ENCODE results near the gene OGFRL1. TPM values are rescaled to one million over a fixed set of nuclear protein-coding genes. Genes with fewer than 3 reads are reported as not detected.

OGFRL1 gene
- total RNA-seq, 1 experiment from 2014 or later, result 5.4 TPM

- TF ChIP-seq, protein P1, sequence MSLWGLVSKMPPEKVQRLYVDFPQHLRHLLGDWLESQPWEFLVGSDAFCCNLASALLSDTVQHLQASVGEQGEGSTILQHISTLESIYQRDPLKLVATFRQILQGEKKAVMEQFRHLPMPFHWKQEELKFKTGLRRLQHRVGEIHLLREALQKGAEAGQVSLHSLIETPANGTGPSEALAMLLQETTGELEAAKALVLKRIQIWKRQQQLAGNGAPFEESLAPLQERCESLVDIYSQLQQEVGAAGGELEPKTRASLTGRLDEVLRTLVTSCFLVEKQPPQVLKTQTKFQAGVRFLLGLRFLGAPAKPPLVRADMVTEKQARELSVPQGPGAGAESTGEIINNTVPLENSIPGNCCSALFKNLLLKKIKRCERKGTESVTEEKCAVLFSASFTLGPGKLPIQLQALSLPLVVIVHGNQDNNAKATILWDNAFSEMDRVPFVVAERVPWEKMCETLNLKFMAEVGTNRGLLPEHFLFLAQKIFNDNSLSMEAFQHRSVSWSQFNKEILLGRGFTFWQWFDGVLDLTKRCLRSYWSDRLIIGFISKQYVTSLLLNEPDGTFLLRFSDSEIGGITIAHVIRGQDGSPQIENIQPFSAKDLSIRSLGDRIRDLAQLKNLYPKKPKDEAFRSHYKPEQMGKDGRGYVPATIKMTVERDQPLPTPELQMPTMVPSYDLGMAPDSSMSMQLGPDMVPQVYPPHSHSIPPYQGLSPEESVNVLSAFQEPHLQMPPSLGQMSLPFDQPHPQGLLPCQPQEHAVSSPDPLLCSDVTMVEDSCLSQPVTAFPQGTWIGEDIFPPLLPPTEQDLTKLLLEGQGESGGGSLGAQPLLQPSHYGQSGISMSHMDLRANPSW (CRISPR knock-in tag; conservative IDR thresholded peaks at IDR 0.05; ENCODE audit: low read depth), result no peak
- TF ChIP-seq ZNF121 (CRISPR knock-in tag; IDR thresholded peaks at IDR 0.05) (no peak), IRF2 (CRISPR knock-in tag; IDR thresholded peaks at IDR 0.05; ENCODE audit: borderline replicate concordance, low read depth) (no peak), FOXP4 (CRISPR knock-in tag; IDR thresholded peaks at IDR 0.05) (no peak; the same call in 1 of the 2 replicates), NFYB (CRISPR knock-in tag; conservative IDR thresholded peaks at IDR 0.05; ENCODE audit: low read depth) (no peak), PRRX2 (CRISPR knock-in tag; IDR thresholded peaks at IDR 0.05) (no peak)
- TF ChIP-seq, protein P2, sequence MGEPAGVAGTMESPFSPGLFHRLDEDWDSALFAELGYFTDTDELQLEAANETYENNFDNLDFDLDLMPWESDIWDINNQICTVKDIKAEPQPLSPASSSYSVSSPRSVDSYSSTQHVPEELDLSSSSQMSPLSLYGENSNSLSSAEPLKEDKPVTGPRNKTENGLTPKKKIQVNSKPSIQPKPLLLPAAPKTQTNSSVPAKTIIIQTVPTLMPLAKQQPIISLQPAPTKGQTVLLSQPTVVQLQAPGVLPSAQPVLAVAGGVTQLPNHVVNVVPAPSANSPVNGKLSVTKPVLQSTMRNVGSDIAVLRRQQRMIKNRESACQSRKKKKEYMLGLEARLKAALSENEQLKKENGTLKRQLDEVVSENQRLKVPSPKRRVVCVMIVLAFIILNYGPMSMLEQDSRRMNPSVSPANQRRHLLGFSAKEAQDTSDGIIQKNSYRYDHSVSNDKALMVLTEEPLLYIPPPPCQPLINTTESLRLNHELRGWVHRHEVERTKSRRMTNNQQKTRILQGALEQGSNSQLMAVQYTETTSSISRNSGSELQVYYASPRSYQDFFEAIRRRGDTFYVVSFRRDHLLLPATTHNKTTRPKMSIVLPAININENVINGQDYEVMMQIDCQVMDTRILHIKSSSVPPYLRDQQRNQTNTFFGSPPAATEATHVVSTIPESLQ (CRISPR knock-in tag; IDR thresholded peaks at IDR 0.05), result no peak
- TF ChIP-seq, protein P3, sequence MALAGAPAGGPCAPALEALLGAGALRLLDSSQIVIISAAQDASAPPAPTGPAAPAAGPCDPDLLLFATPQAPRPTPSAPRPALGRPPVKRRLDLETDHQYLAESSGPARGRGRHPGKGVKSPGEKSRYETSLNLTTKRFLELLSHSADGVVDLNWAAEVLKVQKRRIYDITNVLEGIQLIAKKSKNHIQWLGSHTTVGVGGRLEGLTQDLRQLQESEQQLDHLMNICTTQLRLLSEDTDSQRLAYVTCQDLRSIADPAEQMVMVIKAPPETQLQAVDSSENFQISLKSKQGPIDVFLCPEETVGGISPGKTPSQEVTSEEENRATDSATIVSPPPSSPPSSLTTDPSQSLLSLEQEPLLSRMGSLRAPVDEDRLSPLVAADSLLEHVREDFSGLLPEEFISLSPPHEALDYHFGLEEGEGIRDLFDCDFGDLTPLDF (CRISPR knock-in tag; IDR thresholded peaks at IDR 0.05), result no peak
These were observed 35.7 kb upstream of the OGFRL1 start (continued) for GRCh38 chr6:71252960-71253359.

GRCh38 chr6:71254323-71254722 is 34.3 kb upstream of the OGFRL1 start:
- peaks cover 10% of the 10 kb centered on the region for H3K9me3 Mint-ChIP-seq
- no peak overlapping the region for H3K27ac Mint-ChIP-seq
- H3K4me1 Mint-ChIP-seq, result peaks cover 63% of the 10 kb centered on the region
- DNase-seq (ENCODE audit: low spot score), result no peak
- ChIA-PET CTCF (no interaction called here), POLR2A (no interaction called here)
- no peak overlapping the region for H3K4me3 Mint-ChIP-seq
- H3K36me3 Mint-ChIP-seq, result peaks cover 3% of the 10 kb centered on the region; the same call in 1 of the 2 replicates
- ATAC-seq, result no peak
- no peaks in the 10 kb centered on the region for H3K27me3 Mint-ChIP-seq (ENCODE audit: low read depth)
- TF ChIP-seq E2F4 (CRISPR knock-in tag; IDR thresholded peaks at IDR 0.05; ENCODE audit: borderline replicate concordance, low read depth) (no peak), PRRX2 (CRISPR knock-in tag; IDR thresholded peaks at IDR 0.05) (no peak)

GRCh38 chr6:71258078-71258866 is 30.3 kb upstream of the OGFRL1 start:
- H3K36me3 Mint-ChIP-seq, result no peaks in the 10 kb centered on the region
- DNase-seq (ENCODE audit: low spot score), result no peak
- H3K27ac Mint-ChIP-seq, result no peak overlapping the region
- H3K9me3 Mint-ChIP-seq, result no peaks in the 10 kb centered on the region
- ATAC-seq, result no peak
- peaks cover 39% of the 10 kb centered on the region for H3K4me1 Mint-ChIP-seq
- POLR2A ChIA-PET, result no interaction called here
- peaks cover 6% of the 10 kb centered on the region; the same call in 1 of the 2 replicates for H3K27me3 Mint-ChIP-seq (ENCODE audit: low read depth)
- H3K4me3 Mint-ChIP-seq, result no peak overlapping the region
- CTCF ChIA-PET, result interaction anchor here (1.3 kb wide), 1 partner anchor 162 kb away, joined by 3 read pairs; no protein-coding TSS in a partner anchor
- TF ChIP-seq NFE2L1 (CRISPR knock-in tag; IDR thresholded peaks at IDR 0.05) (no peak), SP1 (CRISPR knock-in tag; conservative IDR thresholded peaks at IDR 0.05) (no peak), ZNF138 (CRISPR knock-in tag; conservative IDR thresholded peaks at IDR 0.05) (no peak), NFYB (CRISPR knock-in tag; conservative IDR thresholded peaks at IDR 0.05; ENCODE audit: low read depth) (no peak), ZNF232 (CRISPR knock-in tag; IDR thresholded peaks at IDR 0.05) (no peak), E2F4 (CRISPR knock-in tag; IDR thresholded peaks at IDR 0.05; ENCODE audit: borderline replicate concordance, low read depth) (no peak), FOXP1 (CRISPR knock-in tag; IDR thresholded peaks at IDR 0.05; ENCODE audit: borderline replicate concordance) (no peak)
- TF ChIP-seq, protein P4, sequence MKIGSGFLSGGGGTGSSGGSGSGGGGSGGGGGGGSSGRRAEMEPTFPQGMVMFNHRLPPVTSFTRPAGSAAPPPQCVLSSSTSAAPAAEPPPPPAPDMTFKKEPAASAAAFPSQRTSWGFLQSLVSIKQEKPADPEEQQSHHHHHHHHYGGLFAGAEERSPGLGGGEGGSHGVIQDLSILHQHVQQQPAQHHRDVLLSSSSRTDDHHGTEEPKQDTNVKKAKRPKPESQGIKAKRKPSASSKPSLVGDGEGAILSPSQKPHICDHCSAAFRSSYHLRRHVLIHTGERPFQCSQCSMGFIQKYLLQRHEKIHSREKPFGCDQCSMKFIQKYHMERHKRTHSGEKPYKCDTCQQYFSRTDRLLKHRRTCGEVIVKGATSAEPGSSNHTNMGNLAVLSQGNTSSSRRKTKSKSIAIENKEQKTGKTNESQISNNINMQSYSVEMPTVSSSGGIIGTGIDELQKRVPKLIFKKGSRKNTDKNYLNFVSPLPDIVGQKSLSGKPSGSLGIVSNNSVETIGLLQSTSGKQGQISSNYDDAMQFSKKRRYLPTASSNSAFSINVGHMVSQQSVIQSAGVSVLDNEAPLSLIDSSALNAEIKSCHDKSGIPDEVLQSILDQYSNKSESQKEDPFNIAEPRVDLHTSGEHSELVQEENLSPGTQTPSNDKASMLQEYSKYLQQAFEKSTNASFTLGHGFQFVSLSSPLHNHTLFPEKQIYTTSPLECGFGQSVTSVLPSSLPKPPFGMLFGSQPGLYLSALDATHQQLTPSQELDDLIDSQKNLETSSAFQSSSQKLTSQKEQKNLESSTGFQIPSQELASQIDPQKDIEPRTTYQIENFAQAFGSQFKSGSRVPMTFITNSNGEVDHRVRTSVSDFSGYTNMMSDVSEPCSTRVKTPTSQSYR (CRISPR knock-in tag; IDR thresholded peaks at IDR 0.05), result no peak

All from WTC11 (cell line).